ENCODE results near the gene POU2F2.

DNA sequence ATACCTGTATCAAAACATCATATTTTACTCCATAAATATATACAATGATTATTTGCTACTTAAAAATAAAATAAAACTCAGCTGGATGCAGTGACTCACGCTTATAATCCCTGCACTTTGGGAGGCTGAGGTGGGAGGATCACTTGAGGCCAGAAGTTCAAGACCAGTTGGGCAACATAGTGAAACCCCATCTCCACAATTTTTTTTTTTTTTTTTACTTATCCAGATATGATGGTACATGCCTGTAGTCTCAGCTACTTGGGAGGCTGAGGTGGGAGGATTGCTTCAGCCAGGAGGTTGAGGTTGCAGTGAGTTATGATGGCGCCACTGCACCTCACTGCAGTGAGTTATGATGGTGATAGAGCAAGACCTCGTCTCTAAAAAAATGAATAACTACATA, 22.4 kb downstream of the POU2F2 start:
- TF ChIP-seq, protein P1, sequence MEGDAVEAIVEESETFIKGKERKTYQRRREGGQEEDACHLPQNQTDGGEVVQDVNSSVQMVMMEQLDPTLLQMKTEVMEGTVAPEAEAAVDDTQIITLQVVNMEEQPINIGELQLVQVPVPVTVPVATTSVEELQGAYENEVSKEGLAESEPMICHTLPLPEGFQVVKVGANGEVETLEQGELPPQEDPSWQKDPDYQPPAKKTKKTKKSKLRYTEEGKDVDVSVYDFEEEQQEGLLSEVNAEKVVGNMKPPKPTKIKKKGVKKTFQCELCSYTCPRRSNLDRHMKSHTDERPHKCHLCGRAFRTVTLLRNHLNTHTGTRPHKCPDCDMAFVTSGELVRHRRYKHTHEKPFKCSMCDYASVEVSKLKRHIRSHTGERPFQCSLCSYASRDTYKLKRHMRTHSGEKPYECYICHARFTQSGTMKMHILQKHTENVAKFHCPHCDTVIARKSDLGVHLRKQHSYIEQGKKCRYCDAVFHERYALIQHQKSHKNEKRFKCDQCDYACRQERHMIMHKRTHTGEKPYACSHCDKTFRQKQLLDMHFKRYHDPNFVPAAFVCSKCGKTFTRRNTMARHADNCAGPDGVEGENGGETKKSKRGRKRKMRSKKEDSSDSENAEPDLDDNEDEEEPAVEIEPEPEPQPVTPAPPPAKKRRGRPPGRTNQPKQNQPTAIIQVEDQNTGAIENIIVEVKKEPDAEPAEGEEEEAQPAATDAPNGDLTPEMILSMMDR (IDR thresholded peaks at IDR 0.05; ENCODE audit: extremely low read depth in 1 of 2, insufficient read depth in 1 of 2, low read depth in 1 of 2, low read length in 2 of 2), result no peak
- no peak for TF ChIP-seq POLR2A (IDR thresholded peaks at IDR 0.05; ENCODE audit: low read depth, low read length)
- no peak for TF ChIP-seq POLR2AphosphoS5 (IDR thresholded peaks at IDR 0.05; ENCODE audit: insufficient read depth, low read depth, low read length)
- TF ChIP-seq EZH2 (IDR thresholded peaks at IDR 0.05; ENCODE audit: borderline replicate concordance, low read depth, low read length, severe bottlenecking), result no peak
- TF ChIP-seq GATA2 (IDR thresholded peaks at IDR 0.05; ENCODE audit: insufficient read depth, insufficient read length, low read depth, low read length), result no peak
- no peak for TF ChIP-seq MYC (IDR thresholded peaks at IDR 0.05; ENCODE audit: low read depth, low read length)
- TF ChIP-seq JUN (IDR thresholded peaks at IDR 0.05; ENCODE audit: borderline replicate concordance, insufficient read depth, insufficient read length, low read depth), result no peak
- TF ChIP-seq, protein P2, sequence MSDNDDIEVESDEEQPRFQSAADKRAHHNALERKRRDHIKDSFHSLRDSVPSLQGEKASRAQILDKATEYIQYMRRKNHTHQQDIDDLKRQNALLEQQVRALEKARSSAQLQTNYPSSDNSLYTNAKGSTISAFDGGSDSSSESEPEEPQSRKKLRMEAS (IDR thresholded peaks at IDR 0.05; ENCODE audit: insufficient read depth, insufficient read length), result no peak
- no peak for TF ChIP-seq FOS (IDR thresholded peaks at IDR 0.05; ENCODE audit: borderline replicate concordance, insufficient read depth, low read length)
